ENCODE measurements around the gene PGR.

PGR gene

GRCh38 chr11:101008961-101009689 is 120.5 kb downstream of the PGR start:
- DNase-seq = no peak

GRCh38 chr11:101003468-101003867 is 126.1 kb downstream of the PGR start:
- no peak for DNase-seq

DNA sequence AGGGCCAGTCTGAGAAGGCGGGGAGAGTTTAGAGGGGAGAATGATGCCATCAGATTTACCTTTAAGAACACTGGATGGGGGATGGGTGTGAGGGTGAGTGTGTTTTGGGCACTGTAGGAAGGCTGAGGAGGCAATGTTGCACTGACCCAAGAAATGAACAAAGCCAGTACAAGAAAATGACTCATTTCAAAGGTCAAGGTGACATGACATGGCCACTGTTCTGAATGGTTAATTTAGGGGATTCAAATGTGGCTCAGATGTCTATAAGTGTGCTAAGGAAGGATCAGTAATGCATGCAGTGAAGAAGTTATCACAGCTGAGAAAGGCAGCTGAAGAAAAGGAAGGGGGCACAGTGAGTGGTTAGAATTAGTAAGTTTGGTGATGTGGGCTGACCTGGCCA is 129.9 kb downstream of the PGR start:
- DNase-seq = no peak

DNA sequence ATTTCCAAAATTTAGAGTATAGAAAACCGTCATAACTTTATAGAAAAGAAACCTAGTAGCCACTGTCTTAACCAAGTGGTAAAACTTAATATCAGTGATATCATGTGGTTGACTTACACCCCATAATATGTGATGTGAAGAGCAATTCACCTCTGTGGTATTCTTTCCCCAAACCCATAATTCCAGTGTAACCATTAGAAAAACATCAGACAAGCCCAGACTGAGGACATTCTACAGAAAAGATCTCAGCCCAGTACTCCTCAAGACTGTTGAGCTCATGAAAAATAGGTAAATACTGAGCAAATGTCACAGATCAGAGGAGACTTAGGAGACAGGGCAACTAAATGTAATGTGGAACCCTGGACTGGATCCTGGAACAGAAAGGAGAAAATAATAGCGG is 134.6 kb downstream of the PGR start:
- DNase-seq = no peak

GRCh38 chr11:100991541-100991940 is 138.1 kb downstream of the PGR start:
- DNase-seq = no peak

DNA sequence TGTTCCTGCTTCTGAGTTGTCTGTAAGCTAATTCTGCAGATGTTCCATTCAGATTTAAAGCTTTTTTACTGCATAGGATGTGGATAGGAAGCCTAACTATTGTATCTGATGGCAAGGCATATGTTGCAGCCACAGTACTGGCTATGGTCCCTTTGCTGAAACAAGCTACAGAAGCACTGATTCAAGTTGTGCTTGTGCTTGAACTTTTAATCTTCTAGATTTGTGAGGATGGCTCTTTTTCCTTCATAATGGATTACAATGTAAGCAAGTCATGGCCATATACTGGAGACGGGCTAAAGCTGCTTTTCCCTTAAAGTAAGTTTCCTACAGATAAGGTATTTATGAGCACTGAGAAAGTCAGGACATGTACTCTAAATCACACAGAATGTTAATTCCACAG is 138.7 kb downstream of the PGR start:
- DNase-seq = no peak

DNA sequence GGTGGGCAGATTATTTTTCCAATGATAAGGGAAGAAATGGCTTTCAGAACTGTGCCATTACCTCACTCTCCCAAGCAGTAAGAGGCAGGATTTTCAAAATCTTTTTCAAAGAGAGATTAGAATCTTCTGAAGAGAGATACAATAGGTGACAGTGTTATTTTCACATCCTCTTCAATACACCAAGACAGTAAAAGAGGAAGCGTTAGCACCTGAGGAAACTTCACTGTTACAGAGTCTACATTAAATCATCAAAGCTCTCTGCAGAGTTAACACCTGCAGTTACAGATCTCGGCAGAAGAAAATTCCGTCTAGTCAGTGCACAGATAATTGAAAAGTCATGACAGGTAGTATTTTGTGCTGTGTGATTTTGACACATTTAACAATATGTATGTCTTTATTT is 144.9 kb downstream of the PGR start:
- no peak for DNase-seq

DNA sequence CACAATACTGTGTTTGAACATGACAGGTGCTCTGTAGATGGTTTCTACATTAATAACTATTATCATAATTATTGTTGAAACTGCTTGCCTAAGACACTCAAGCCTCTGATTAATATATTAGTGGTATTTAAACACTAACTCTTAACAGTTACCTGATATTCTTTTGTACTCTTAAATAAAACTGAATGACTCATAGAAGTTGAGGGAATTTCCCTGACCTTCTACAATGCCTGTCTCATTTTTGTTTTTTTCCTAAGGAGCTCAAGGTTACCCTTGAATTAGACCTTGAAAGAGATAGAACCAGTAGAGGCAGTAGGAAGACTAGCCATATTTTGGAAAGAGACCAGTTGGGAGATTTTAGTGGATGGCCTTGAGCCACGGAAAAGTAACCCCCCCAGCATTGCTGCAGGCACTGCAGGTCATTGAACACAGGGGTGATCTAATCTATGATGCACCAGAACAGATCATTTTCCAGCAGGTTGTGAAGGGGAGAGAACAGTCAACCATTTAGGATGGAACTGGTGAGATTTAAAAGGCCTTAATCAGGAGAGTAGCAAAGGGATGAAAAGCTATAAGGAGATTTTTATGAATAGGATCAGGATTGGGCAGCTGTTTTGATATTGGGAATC is 148.3 kb downstream of the PGR start:
- no peak for DNase-seq

GRCh38 chr11:100980156-100980555 is 149.5 kb downstream of the PGR start:
- DNase-seq = no peak
